ENCODE measurements around the gene QPCTL.
A peak's percentile ranks its signal among the peaks of the same experiment; 100 is the strongest.

The QPCTL gene

GRCh38 chr19:45657520-45658167 lies 34.8 kb upstream of the QPCTL start:
- Histone ChIP-seq H3K27ac (no peak overlapping the region), H3K36me3 (replicated peaks) (no peaks in the 10 kb centered on the region), H3K4me3 (ENCODE audit: low read depth, low read length) (no peak overlapping the region), H3K27me3 (replicated peaks) (peaks cover 2% of the 10 kb centered on the region)
- in situ Hi-C loops (cut with HindIII; ENCODE audit: low pct_ligation_motif_present, low sequenced_read_pairs), result no loop called here
- no peak for DNase-seq
- TF ChIP-seq CTCF (IDR thresholded peaks at IDR 0.05; ENCODE audit: low read depth, low read length, missing control alignments), result no peak

- Histone ChIP-seq H3K4me3 (ENCODE audit: low read depth, low read length) (no peak overlapping the region), H3K27ac (no peak overlapping the region), H3K36me3 (replicated peaks) (no peaks in the 10 kb centered on the region), H3K27me3 (replicated peaks) (peaks cover 2% of the 10 kb centered on the region)
- in situ Hi-C loops (cut with HindIII; ENCODE audit: low pct_ligation_motif_present, low sequenced_read_pairs), result no loop called here
- TF ChIP-seq CTCF (IDR thresholded peaks at IDR 0.05; ENCODE audit: low read depth, low read length, missing control alignments), result peak; percentile 6
- no peak for DNase-seq
Measured at GRCh38 chr19:45659096-45659729, 33.3 kb upstream of the QPCTL start.

- no peak overlapping the region for H3K4me3 ChIP-seq (ENCODE audit: low read depth, low read length)
- no peak for DNase-seq
- H3K27me3 ChIP-seq (replicated peaks), result peaks cover 2% of the 10 kb centered on the region
- in situ Hi-C loops (cut with HindIII; ENCODE audit: low pct_ligation_motif_present, low sequenced_read_pairs), result no loop called here
- no peak overlapping the region for H3K27ac ChIP-seq
- H3K36me3 ChIP-seq (replicated peaks), result no peaks in the 10 kb centered on the region
- no peak for TF ChIP-seq CTCF (IDR thresholded peaks at IDR 0.05; ENCODE audit: low read depth, low read length, missing control alignments)
Measured at GRCh38 chr19:45660636-45661035, 31.8 kb upstream of the QPCTL start.

- no peak for TF ChIP-seq CTCF (IDR thresholded peaks at IDR 0.05; ENCODE audit: low read depth, low read length, missing control alignments)
- Histone ChIP-seq H3K4me3 (ENCODE audit: low read depth, low read length) (no peak overlapping the region), H3K36me3 (replicated peaks) (no peaks in the 10 kb centered on the region), H3K27ac (no peak overlapping the region), H3K27me3 (replicated peaks) (peaks cover 2% of the 10 kb centered on the region)
- in situ Hi-C loops (cut with HindIII; ENCODE audit: low pct_ligation_motif_present, low sequenced_read_pairs), result no loop called here
- DNase-seq, result no peak
Measured at GRCh38 chr19:45663800-45664199, 28.7 kb upstream of the QPCTL start.

- no peak overlapping the region for H3K4me3 ChIP-seq (ENCODE audit: low read depth, low read length)
- in situ Hi-C loops (cut with HindIII; ENCODE audit: low pct_ligation_motif_present, low sequenced_read_pairs), result no loop called here
- no peaks in the 10 kb centered on the region for H3K36me3 ChIP-seq (replicated peaks)
- H3K27me3 ChIP-seq (replicated peaks), result peaks cover 2% of the 10 kb centered on the region
- no peak overlapping the region for H3K27ac ChIP-seq
- DNase-seq, result no peak
- TF ChIP-seq CTCF (IDR thresholded peaks at IDR 0.05; ENCODE audit: low read depth, low read length, missing control alignments), result no peak
Measured at GRCh38 chr19:45664575-45664974, 27.9 kb upstream of the QPCTL start.
